ENCODE data around the gene KCNT1.

- TF ChIP-seq CTCF (IDR thresholded peaks at IDR 0.05): no peak
- no peak for TF ChIP-seq POLR2A (IDR thresholded peaks at IDR 0.05)
Measured at GRCh38 chr9:135699440-135699839, 2.5 kb upstream of the KCNT1 start, which contains the start of gene SOHLH1.
